ENCODE data around the gene RNF112. TPM values are rescaled to one million over a fixed set of nuclear protein-coding genes. Genes with fewer than 3 reads are reported as not detected.

The RNF112 gene
- total RNA-seq, 1 donor from 2014 or later, result 0.86 TPM

DNA sequence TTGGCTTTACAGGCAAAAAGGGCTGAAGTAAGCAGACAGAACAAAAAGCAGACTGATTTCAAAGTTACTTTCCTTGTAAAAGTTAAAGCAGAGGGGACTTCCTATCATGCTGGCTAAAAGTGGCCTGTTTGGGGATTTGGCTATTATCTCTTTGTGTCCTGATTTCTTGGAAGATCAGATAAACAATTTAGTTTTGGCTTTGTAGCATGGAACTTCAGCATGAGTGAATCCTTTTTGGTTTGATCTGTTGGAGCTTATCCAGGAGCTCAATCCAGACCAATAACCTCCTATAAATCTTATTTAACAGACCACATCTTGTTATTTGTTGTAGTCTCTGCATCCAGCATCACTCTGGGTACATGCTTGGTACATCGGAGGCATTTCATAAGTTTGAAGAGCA lies 8.9 kb upstream of the RNF112 start:
- H3K4me3 ChIP-seq, result no peak overlapping the region
- H3K9me3 ChIP-seq (ENCODE audit: low read depth), result no peaks in the 10 kb centered on the region
- Mint-ChIP-seq H3K27ac (no peak overlapping the region), H3K36me3 (peaks cover 1% of the 10 kb centered on the region), H3K4me1 (peaks cover 2% of the 10 kb centered on the region), H3K9me3 (no peaks in the 10 kb centered on the region), H3K4me3 (no peak overlapping the region), H3K27me3 (ENCODE audit: insufficient read depth, low read depth) (peaks cover 2% of the 10 kb centered on the region)
- no peak overlapping the region for H3K27ac ChIP-seq
- no peaks in the 10 kb centered on the region for H3K36me3 ChIP-seq
- no peak for TF ChIP-seq EZH2 (IDR thresholded peaks at IDR 0.05)
- TF ChIP-seq EZH2phosphoT487 (IDR thresholded peaks at IDR 0.05), result no peak
- no peak for TF ChIP-seq CTCF (IDR thresholded peaks at IDR 0.05)
- no peak overlapping the region for H3K9ac ChIP-seq
- H2AFZ ChIP-seq (replicated peaks), result no peak overlapping the region
- no peak overlapping the region for H3K4me2 ChIP-seq
- H3F3A ChIP-seq (ENCODE audit: low read depth), result no peaks in the 10 kb centered on the region
- no peaks in the 10 kb centered on the region for H3K27me3 ChIP-seq
- H4K20me1 ChIP-seq (ENCODE audit: low read depth), result no peaks in the 10 kb centered on the region
- H3K79me2 ChIP-seq (ENCODE audit: low read depth), result no peaks in the 10 kb centered on the region
- DNase-seq (ENCODE audit: low spot score), result no peak
- peaks cover 10% of the 10 kb centered on the region for H3K4me1 ChIP-seq

DNA sequence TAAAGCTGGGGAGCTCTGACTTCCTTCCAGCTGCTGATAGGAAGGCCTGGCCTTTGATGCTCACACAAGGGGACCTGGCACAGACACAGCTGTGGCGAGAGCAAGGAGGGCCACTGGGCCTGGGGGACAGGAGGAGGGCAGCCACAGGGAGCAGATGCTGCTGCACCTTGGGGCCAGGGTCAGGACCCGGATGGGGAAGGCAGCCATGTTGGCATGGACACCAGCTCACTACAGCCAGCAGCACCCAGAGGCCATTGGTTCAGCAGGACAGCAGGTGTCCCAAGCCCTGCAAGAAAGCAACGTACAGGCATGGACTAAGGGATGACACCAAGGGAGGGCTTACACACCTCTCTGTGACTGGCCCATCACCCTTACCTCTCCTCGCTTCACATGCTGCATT lies 8.0 kb upstream of the RNF112 start:
- Histone ChIP-seq H2AFZ (replicated peaks) (no peak overlapping the region), H3K36me3 (no peaks in the 10 kb centered on the region), H3K79me2 (ENCODE audit: low read depth) (no peaks in the 10 kb centered on the region), H4K20me1 (ENCODE audit: low read depth) (no peaks in the 10 kb centered on the region), H3K27me3 (no peaks in the 10 kb centered on the region), H3K4me2 (no peak overlapping the region), H3K9ac (no peak overlapping the region), H3K4me3 (no peak overlapping the region), H3K27ac (no peak overlapping the region), H3F3A (ENCODE audit: low read depth) (no peaks in the 10 kb centered on the region), H3K4me1 (peaks cover 3% of the 10 kb centered on the region), H3K9me3 (ENCODE audit: low read depth) (no peaks in the 10 kb centered on the region)
- Mint-ChIP-seq H3K4me1 (peaks cover 2% of the 10 kb centered on the region), H3K27me3 (ENCODE audit: insufficient read depth, low read depth) (peaks cover 3% of the 10 kb centered on the region), H3K4me3 (no peak overlapping the region), H3K9me3 (no peaks in the 10 kb centered on the region), H3K27ac (no peak overlapping the region), H3K36me3 (peaks cover 1% of the 10 kb centered on the region)
- no peak for TF ChIP-seq EZH2phosphoT487 (IDR thresholded peaks at IDR 0.05)
- TF ChIP-seq EZH2 (IDR thresholded peaks at IDR 0.05), result no peak
- no peak for TF ChIP-seq CTCF (IDR thresholded peaks at IDR 0.05)
- no peak for DNase-seq (ENCODE audit: low spot score)

DNA sequence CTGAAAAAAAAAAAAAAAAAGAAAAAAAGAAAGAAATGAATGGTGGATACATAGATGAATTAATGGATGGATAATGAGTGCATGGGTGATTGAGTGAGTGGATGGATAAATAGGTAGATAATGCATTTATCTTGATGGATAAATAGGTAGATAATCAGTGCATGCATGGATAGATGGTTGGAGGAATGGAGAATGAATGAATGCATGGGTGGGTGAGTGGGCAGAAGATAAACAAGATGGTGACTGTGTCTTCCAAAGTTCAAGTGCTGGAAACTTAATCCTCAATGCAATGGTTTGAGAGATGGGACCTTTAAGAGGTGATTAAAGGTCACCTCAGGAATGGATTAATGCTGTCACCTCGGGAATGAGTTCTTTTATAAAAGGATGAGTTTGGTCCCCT lies 6.8 kb upstream of the RNF112 start:
- Histone ChIP-seq H3K36me3 (no peaks in the 10 kb centered on the region), H3K9ac (no peak overlapping the region), H3K79me2 (ENCODE audit: low read depth) (no peaks in the 10 kb centered on the region), H3K27me3 (no peaks in the 10 kb centered on the region), H3K27ac (no peak overlapping the region), H2AFZ (replicated peaks) (no peak overlapping the region), H3K4me3 (no peak overlapping the region), H3K4me2 (no peak overlapping the region), H3K9me3 (ENCODE audit: low read depth) (no peaks in the 10 kb centered on the region), H4K20me1 (ENCODE audit: low read depth) (no peaks in the 10 kb centered on the region), H3K4me1 (no peaks in the 10 kb centered on the region), H3F3A (ENCODE audit: low read depth) (no peaks in the 10 kb centered on the region)
- H3K4me1 Mint-ChIP-seq, result peaks cover 4% of the 10 kb centered on the region
- TF ChIP-seq CTCF (IDR thresholded peaks at IDR 0.05) (no peak), EZH2 (IDR thresholded peaks at IDR 0.05) (no peak), EZH2phosphoT487 (IDR thresholded peaks at IDR 0.05) (no peak)
- DNase-seq (ENCODE audit: low spot score), result no peak
- peaks cover 3% of the 10 kb centered on the region for H3K27me3 Mint-ChIP-seq (ENCODE audit: insufficient read depth, low read depth)
- no peak overlapping the region for H3K4me3 Mint-ChIP-seq
- no peaks in the 10 kb centered on the region for H3K9me3 Mint-ChIP-seq
- no peak overlapping the region for H3K27ac Mint-ChIP-seq
- H3K36me3 Mint-ChIP-seq, result peaks cover 1% of the 10 kb centered on the region
